GM12878 (cell line): ENCODE measurements around the gene HSF5.

Source experiments
- ATF7 ChIP-seq: fragments of 450-650 bp; IDR thresholded peaks from 2 replicates; pipeline ENCODE4 v1.6.1; 2016; ENCODE audit warnings: low read depth, mild to moderate bottlenecking
- CEBPB ChIP-seq, 2 experiments: fragments of 150-350 bp in 1 of 2; IDR thresholded peaks; 2 replicates each; pipeline ENCODE4 v1.6.1; 2012 to 2014; ENCODE audit warnings: low read depth in 2 of 2, low read length in 2 of 2, borderline replicate concordance in 1 of 2, inconsistent platforms in 1 of 2
- CTCF ChIP-seq, 3 experiments: IDR thresholded peaks in 2 of 3; conservative IDR thresholded peaks in 1 of 3; 2 replicates each; pipeline ENCODE4 v1.5.1; 2011; ENCODE audit warnings: low read depth in 3 of 3, low read length in 3 of 3, mild to moderate bottlenecking in 3 of 3, control low read depth in 2 of 3, moderate library complexity in 2 of 3, inconsistent platforms in 1 of 3, mixed read lengths in 1 of 3; ENCODE audit not compliant: control insufficient read depth in 2 of 3, insufficient read depth in 1 of 3; ENCODE audit errors: extremely low read depth in 1 of 3
- E4F1 ChIP-seq: fragments of 450-650 bp; IDR thresholded peaks from 2 replicates; pipeline ENCODE4 v1.6.1; 2018; ENCODE audit warnings: borderline replicate concordance, mild to moderate bottlenecking; ENCODE audit not compliant: partially characterized antibody
- HCFC1 ChIP-seq: fragments of 150-350 bp; IDR thresholded peaks from 2 replicates; pipeline ENCODE4 v1.6.1; 2014; ENCODE audit warnings: low read length
- MXI1 ChIP-seq: fragments of 150-350 bp; IDR thresholded peaks from 2 replicates; pipeline ENCODE4 v1.6.1; 2011; ENCODE audit warnings: low read depth, mild to moderate bottlenecking, inconsistent platforms, low read length, improper control_type of control experiment
- POLR2A ChIP-seq: IDR thresholded peaks from 2 replicates; pipeline ENCODE4 v1.6.1; 2011; ENCODE audit warnings: low read depth, mild to moderate bottlenecking, low read length
- PRDM15 ChIP-seq: fragments of 450-650 bp; formaldehyde crosslinking; IDR thresholded peaks from 2 replicates; pipeline ENCODE4 v1.4.0; 2020; ENCODE audit warnings: mild to moderate bottlenecking, moderate library complexity
- RB1 ChIP-seq: fragments of 450-650 bp; formaldehyde crosslinking; IDR thresholded peaks from 2 replicates; pipeline ENCODE4 v1.6.1; 2017; ENCODE audit warnings: mild to moderate bottlenecking, borderline replicate concordance
- RCOR1 ChIP-seq: conservative IDR thresholded peaks from 2 replicates; pipeline ENCODE4 v1.6.1; 2012; ENCODE audit warnings: low read depth, low read length, improper control_type of control experiment

GRCh38 chr17:58403311-58403710 lies 84.9 kb downstream of the HSF5 start:
- TF ChIP-seq POLR2A (no peak), CTCF (IDR thresholded peaks at IDR 0.05 in 2 of 3, conservative IDR thresholded peaks at IDR 0.05 in 1 of 3; ENCODE audit: control insufficient read depth in 2 of 3, extremely low read depth in 1 of 3, insufficient read depth in 1 of 3, low read depth in 3 of 3, low read length in 3 of 3) (no peak), CEBPB (IDR thresholded peaks at IDR 0.05; ENCODE audit: borderline replicate concordance in 1 of 2, low read depth in 2 of 2, low read length in 2 of 2) (no peak), HCFC1 (no peak), MXI1 (no peak), ATF7 (no peak), RCOR1 (no peak), RB1 (no peak), PRDM15 (CRISPR knock-in tag) (no peak), E4F1 (no peak)
